ENCODE data around the gene RAD51B.

The RAD51B gene

GRCh38 chr14:68176687-68177086 lies 357.1 kb downstream of the RAD51B start:
- DNase-seq (ENCODE audit: low read depth): no peak

GRCh38 chr14:68177728-68178127 lies 358.1 kb downstream of the RAD51B start:
- no peak for DNase-seq (ENCODE audit: low read depth)

- DNase-seq (ENCODE audit: low read depth): no peak
Measured at GRCh38 chr14:68178282-68178681, 358.7 kb downstream of the RAD51B start.

GRCh38 chr14:68181519-68182326 lies 362.1 kb downstream of the RAD51B start:
- peak; percentile 59 for DNase-seq (ENCODE audit: low read depth)

GRCh38 chr14:68182492-68182891 lies 362.9 kb downstream of the RAD51B start:
- DNase-seq (ENCODE audit: low read depth): no peak

GRCh38 chr14:68186500-68187276 lies 367.1 kb downstream of the RAD51B start:
- peak; percentile 61 for DNase-seq (ENCODE audit: low read depth)

DNA sequence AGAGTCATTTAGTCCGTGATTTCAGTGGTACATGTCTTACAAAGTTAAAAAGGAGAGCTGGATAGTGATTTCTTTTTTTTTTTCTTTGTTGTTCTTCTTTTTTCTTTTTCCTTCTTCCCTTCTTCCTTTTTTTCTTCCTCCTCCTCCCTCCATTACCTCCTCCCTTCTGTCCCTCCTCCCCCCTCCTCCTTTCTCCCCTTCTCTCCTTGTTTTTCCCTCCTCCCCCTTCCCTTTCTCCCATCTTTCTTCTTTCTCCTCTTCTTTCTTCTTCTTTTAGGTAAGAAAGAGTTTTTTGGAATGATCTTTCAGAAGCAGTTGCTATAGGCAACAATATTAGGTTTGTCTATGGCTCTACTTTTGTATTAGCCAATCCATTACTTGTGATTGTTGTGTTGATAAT lies 368.6 kb downstream of the RAD51B start:
- DNase-seq (ENCODE audit: low read depth): no peak

- DNase-seq (ENCODE audit: low read depth): no peak
Measured at GRCh38 chr14:68190032-68190431, 370.5 kb downstream of the RAD51B start.

- peak; percentile 94 for DNase-seq (ENCODE audit: low read depth)
Measured at GRCh38 chr14:68191567-68192321, 372.2 kb downstream of the RAD51B start.

- no peak for DNase-seq (ENCODE audit: low read depth)
Measured at GRCh38 chr14:68192935-68193334, 373.4 kb downstream of the RAD51B start.

- peak; percentile 82 for DNase-seq (ENCODE audit: low read depth)
Measured at GRCh38 chr14:68193970-68194681, 374.5 kb downstream of the RAD51B start.

- no peak for DNase-seq (ENCODE audit: low read depth)
Measured at GRCh38 chr14:68195126-68195525, 375.5 kb downstream of the RAD51B start.

- no peak for DNase-seq (ENCODE audit: low read depth)
Measured at GRCh38 chr14:68198713-68199495, 379.3 kb downstream of the RAD51B start.

GRCh38 chr14:68199554-68200151 lies 380.1 kb downstream of the RAD51B start:
- DNase-seq (ENCODE audit: low read depth): no peak

DNA sequence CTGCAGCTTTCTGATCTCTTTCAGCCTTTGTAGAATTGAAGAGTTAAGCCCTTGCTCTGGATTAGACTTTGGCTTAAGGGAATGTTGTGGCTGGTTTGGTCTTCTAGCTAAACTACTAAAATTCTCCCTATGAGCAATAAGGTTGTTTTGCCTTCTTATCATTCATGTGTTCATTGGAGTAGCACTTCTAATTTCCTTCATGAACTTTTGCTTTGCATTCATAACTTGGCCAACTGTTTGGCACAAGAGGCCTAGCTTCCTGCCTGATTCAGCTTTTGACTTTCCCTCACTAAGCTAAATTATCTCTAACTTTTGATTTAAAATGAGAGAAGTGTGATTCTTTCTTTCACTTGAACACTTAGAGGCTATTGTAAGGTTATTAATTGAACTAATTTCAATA lies 384.3 kb downstream of the RAD51B start:
- DNase-seq (ENCODE audit: low read depth): no peak

DNA sequence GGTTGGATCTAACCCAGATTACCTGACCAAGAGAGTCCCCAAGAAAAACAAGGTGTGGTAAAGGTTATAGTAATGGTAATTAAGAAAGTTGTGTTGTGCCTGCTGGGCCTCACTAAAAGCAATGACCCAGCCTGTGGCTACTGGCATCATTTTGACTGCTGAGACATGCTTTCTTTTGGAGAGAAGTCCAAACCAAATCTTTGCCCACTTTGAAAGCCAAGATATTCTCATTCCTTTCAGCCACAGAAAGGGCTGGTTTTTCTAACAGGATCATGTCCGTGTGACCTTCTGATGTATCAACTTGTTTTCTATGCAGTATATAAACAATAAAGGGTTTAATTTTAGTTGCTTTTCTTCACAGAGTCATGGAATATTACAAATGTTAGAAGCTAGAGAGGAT lies 388.6 kb downstream of the RAD51B start:
- DNase-seq (ENCODE audit: low read depth): no peak

DNA sequence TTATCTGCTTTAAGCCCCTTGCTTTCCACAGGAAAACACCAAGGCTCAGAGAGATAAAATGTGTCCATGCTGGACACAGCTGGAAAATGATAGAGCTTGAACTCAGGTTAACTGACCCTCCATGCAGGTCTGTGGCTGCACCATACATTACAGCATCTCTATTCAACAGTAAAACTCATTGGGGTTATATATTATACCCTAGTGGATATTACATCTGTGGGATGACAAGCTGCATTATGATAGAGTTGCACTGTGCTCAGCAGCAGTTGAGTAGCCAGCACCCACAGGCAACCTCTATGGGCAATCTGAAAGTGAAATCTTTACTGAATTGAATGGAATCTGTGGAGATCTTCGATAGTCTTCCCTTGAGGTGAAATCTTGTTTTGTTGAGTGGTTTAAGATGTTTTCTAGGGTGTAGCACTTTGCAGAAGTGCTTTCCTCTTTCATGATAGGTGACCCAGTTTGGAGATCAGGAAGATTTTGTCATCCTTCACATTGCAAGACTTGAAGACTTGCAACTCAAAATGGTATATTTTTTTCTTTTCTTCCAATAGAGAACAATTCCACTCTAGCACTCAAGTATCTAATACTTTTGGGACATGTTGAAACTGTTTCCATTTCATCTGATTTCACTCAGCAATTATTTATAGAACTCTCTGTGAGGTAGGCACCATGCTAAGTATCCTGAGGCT lies 389.2 kb downstream of the RAD51B start:
- DNase-seq (ENCODE audit: low read depth): no peak

- peak; percentile 95 for DNase-seq (ENCODE audit: low read depth)
Measured at GRCh38 chr14:68210729-68211299, 391.2 kb downstream of the RAD51B start.

DNA sequence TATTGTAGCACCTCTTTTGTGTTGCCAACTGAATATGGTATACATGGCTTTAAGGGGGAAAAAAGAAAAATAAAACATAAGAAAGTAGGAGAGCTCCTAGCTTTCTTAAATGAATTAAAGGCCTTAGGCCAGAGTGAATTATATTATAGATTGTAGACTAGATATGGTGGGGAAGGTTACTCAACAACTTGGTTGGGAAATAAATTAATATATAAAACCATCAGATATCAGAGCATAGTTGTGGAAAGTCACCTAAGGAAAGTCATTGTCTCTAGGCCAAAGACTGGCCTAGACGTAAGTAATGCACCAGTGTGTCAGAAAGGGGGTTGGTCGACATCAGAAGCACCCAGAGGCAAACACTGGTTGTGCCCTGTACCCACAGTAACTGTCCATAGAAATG lies 391.8 kb downstream of the RAD51B start:
- DNase-seq (ENCODE audit: low read depth): peak; percentile 61

GRCh38 chr14:68211886-68212285 lies 392.3 kb downstream of the RAD51B start:
- DNase-seq (ENCODE audit: low read depth): no peak

Measured in amniotic epithelial cell (primary cell).